NCI-H748 (cell line): ENCODE results near the gene LCE1F.

ENCODE experiments used
- DNase-seq: peaks from one replicate; lab custom pipeline; 2025; ENCODE audit not compliant: unreplicated experiment; lab: John Stamatoyannopoulos, UW

Gene LCE1F

DNA sequence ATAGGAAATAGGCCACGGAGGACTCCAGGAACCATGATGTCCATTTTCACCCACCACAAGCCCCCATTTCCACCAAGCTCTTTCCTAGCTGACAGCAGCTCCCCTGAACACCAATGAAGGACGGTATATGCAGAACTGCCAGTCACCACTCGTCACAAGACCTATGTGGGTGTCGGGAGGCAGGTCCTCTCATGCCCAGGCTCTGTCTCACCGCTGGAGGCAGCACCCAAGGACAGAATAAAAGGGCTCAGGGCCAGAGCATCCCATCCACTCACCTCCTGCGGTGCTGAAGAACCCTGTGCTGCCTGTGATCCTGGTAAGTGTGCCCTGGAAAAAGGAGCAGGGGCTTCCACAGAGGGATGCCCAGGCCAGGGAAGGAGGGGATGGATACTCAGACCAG, at the start of gene LCE1F:
Gene LCE1F (plus strand): TSS at position 266 of the 400 bp plus-strand sequence. CDS start 1,232 bp downstream, outside the sequence.
- DNase-seq = no peak

- no peak for DNase-seq
These were observed 49.7 kb upstream of the LCE1F start for GRCh38 chr1:152725261-152725660.

GRCh38 chr1:152728986-152729385, 46.0 kb upstream of the LCE1F start:
- no peak for DNase-seq

GRCh38 chr1:152735648-152736047, 39.3 kb upstream of the LCE1F start:
- DNase-seq = no peak

DNA sequence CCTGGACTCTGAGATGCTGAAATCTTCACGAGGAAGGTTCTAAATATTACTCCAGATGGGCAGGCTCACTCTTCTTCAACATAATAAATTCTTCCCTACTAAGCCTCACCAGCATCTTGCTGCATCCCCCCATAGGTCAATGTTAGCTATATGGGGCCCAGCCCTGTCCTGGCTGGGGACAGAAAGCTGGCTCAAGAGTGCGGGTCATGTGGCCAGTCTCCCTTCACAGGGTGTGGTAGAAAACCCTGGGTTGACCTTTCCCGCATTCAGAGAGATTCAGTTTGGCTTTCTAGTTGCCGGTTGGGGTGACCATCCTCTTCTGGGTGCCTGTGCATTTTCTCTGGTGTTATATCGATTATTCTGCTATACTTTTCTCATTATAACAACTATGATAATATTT, 36.9 kb upstream of the LCE1F start:
- no peak for DNase-seq

GRCh38 chr1:152739841-152740240, 35.1 kb upstream of the LCE1F start:
- DNase-seq = no peak

DNA sequence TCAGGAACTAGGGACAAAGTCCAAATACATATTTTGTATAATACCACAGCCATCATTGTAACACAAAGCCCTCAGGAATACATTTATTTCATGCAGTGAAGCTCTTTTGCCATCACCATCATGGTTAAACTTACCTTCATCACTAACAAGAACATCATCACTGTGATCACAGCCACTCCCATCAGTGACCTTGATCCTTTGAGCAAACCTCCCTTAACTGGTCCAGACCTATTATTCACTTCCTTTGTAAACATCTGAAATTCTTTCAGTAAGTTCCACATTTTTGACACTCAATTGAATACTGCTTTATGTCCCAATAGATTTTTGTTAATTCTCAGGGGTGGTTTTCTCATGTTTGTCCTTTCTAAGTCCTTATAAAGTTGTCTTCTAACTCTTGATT, 33.3 kb upstream of the LCE1F start:
- no peak for DNase-seq

GRCh38 chr1:152743371-152744145, 31.4 kb upstream of the LCE1F start:
- no peak for DNase-seq

- peak; percentile 45 for DNase-seq
These were observed 29.6 kb upstream of the LCE1F start for GRCh38 chr1:152745289-152745704.

GRCh38 chr1:152745765-152746444, 29.0 kb upstream of the LCE1F start:
- DNase-seq = no peak

DNA sequence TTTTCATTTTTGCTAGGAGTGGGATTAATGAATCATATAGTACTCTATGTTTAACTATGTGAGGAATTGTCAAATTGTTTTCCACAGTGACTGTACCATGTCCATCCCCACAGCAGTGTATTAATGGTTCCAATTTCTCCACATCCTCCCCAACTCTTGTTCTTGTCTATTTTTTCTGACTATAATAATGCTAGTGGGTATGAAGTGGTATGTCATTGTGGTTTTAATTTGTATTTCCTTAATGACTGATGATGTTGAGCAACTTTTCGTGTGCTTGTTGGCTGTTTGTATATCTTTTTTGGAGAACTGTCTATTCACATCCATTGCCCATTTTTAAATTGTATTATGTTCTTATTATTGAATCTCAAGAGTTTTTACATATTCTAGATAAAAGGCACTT, 27.1 kb upstream of the LCE1F start:
- no peak for DNase-seq

GRCh38 chr1:152752225-152752624, 22.7 kb upstream of the LCE1F start:
- no peak for DNase-seq

DNA sequence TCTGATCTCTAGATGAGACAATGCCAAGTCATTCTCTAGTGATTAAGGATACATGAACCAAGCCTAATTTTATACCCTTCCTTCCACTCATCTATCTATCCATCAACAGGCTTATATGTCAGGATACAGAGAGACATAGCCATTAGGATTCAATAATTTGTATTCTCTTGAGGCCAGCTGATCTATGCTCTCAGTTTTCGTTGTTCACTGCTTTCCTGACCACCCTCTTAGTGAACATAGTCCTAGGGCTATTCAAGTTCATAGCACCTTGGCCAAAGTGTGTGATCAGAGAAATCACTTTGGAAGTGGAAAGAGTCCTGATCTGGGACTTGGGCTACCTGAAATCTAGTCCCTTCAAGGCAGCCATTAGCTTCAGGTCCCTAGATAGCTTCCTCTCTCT, 21.4 kb upstream of the LCE1F start:
- DNase-seq = no peak

- DNase-seq = no peak
These were observed 18.1 kb upstream of the LCE1F start for GRCh38 chr1:152756872-152757271.

- DNase-seq = no peak
These were observed 17.2 kb upstream of the LCE1F start, which contains the start of gene KPRP for GRCh38 chr1:152757747-152758146. Gene KPRP (plus strand): TSS chr1:152758025. CDS start chr1:152759589, 1,564 bp downstream.

DNA sequence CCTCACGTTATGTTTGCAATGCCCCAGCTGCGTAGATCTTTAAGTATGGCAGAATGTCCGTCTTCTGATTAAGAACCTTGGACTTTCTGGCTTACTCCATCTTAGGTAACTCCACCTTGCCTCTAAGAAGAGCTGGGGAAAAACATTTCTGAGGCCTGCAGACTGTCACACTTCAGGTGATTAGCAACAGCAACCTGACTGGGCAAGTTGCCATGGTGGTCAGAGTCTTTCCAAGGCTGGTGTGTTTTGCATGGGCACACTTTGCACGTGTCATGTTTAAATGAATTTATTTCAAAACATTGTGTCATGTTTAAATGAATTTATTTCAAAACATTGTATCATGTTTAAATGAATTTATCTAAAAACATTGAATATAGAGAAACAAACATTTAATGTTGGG, 16.3 kb upstream of the LCE1F start:
- no peak for DNase-seq

GRCh38 chr1:152759453-152760173, 15.3 kb upstream of the LCE1F start:
- DNase-seq = no peak

- DNase-seq = no peak
These were observed 14.3 kb upstream of the LCE1F start for GRCh38 chr1:152760551-152761190.

GRCh38 chr1:152761609-152762213, 13.2 kb upstream of the LCE1F start:
- no peak for DNase-seq

GRCh38 chr1:152768847-152769533, 6.0 kb upstream of the LCE1F start:
- DNase-seq = no peak
